ACHN (cell line): ENCODE measurements around the gene RFT1.

Experiments used
- DNase-seq: peaks from one replicate; pipeline ENCODE4 v3.0.0-alpha.2; 2015
- in situ Hi-C: cut with HindIII; loops from 2 replicates; pipeline ENCODE4 v1.10.0; 2017; ENCODE audit warnings: low sequenced_read_pairs, low pct_ligation_motif_present, low pct_unique_long_range_greater_than_20kb

The RFT1 gene

GRCh38 chr3:53164911-53165310, 34.7 kb upstream of the RFT1 start:
- no peak for DNase-seq
- in situ Hi-C loops, result no loop called here

DNA sequence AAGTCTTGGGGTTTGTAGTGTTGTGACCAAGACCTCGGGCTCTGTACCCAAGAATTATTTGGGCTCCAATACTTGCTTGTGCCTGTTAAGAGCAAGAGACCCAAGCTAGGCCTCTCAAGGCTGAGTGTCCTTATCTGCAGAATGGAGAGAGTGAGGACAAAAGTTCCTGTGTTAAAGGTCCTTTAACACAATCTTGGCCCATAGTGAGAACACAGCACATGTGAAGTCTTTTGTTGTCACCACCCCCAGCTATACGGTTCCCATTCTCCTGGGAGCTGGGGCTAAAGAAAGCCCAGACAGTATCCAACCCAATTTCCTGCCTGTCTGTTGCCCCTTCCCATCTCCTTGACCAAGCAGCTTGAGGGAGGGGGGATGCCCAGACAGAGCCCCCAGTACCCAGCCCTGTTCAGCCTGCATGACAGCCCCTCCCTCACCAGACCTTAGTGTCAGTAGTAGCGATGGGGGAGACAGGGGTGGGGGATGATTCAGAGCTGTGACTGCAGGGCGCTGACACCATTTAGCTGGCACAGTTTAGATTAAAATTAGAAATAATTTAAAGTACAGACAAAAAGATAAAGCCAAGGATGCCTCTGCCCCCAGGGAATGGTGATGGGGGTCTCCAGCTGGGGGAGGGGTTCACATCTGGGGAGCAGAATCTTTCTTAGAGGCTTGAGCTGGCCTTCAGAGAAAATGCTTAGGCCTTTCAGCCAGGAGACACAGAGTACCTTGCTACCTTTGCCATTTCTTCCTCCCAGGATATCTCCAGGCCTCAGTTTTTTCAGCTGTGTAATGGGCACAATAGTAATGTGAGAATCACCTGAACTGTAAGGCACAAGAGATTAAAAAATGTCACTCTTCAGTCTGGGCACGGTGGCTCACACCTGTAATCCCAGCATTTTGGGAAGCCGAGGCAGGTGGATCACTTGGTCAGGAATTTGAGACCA, 33.5 kb upstream of the RFT1 start:
- in situ Hi-C loops, result no loop called here
- no peak for DNase-seq

DNA sequence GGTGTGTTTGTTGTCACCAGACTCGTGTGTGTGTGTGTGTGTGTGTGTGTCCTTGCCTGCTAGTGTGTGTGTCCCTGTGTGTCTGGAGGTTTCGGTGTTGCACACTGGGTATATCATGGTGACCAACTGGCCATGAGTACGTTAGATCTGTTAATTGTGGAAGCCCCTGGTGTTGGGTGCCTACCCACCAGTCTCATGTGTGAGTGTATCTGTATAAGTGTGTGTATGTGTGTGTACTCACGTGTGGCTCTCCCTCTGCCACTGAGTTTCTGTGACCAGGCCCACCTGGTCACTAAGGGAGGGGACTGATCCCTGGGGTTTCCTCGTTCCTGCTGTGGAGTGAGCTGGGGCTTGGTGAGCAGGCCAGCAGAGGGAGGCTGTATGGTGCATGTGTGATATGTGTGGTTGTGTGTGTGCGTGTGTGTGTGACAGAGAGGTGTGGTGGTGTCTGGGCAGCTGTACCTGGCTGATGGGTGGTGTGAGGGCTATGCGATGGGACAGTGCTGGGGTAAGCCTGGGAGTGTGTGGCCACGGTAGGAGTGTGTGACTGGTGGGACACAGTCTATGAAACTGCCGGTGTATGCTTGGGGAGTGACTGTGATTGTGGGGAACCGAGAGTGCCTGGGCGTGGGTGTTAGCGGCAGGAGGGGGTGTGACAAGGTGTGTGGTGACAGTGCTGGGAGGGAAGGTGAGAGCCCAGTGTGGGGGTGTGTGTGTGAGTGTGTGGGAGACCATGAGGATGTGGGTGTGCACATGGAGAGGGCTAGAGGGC, 32.6 kb upstream of the RFT1 start:
- in situ Hi-C loops, result no loop called here
- DNase-seq, result no peak

GRCh38 chr3:53161820-53162671, 31.8 kb upstream of the RFT1 start:
- no peak for DNase-seq
- in situ Hi-C loops, result no loop called here

DNA sequence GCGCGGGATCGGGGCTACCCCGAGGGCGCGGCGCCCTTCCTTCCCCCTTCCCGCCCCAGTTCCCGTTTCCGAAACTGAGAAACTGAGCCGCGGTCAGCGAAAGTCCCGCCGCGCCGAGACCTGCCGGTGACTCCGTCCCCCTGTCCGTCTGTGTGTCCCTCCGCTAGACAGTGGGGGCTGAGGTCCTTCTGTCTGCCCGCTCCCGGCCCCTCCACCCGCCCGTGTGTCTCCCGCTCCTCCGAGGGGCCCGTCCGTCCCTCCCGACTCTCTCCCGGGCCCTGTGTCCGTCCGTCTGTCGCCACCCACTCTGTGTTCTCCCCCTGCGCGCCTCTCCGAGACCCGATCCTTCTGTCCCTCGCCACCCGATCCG, 31.2 kb upstream of the RFT1 start:
- peak; percentile 7 for DNase-seq
- in situ Hi-C loops, result no loop called here

DNA sequence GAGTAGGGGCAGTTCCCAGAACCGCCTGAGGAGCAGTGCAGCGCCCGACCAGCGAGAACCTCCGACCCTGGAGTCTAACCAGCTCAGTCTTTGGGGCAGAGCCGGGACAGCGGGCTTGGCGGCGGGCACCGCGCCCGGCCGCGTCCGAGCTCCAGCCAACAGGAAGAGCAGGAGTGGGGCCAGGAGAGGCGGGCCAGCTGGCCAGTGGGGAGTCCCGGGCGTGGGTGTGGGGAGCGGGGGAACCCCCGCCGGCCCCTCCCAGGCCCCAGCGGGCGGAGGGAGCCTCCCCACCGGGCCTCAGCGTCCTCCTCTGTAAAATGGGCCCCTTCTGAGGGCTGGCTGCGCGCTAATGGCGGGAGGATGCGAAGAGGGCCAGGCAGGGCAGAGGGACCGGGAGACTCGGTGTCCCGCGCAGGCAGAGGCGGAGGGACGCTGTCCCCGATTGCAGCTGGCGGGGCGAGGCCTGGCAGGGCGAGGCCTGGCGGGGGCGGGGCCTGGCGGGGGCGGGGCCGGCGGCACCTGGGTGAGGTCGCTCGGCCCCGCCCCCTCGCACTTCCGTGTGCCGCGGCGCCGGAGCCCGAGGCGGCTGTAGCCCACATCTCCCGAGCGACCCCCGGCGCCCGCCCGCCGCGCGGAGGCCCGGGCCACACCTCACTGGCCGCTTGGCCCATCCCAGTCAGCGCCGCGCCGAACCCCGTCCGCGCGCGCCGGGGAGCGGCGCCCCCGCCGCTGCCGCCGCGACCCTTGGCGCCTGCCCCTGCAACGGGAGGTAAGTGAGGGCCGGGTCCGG, 30.6 kb upstream of the RFT1 start, which contains the start of gene PRKCD:
TSS of gene PRKCD (plus strand) at position 550 of the 790 bp plus-strand sequence. CDS start 17,214 bp downstream, outside the sequence.
- peak; percentile 82 for DNase-seq
- in situ Hi-C loops, result no loop called here

- in situ Hi-C loops, result no loop called here
- DNase-seq, result no peak
These were observed 29.9 kb upstream of the RFT1 start for GRCh38 chr3:53160061-53160659.

GRCh38 chr3:53159156-53160060, 29.2 kb upstream of the RFT1 start:
- no peak for DNase-seq

DNA sequence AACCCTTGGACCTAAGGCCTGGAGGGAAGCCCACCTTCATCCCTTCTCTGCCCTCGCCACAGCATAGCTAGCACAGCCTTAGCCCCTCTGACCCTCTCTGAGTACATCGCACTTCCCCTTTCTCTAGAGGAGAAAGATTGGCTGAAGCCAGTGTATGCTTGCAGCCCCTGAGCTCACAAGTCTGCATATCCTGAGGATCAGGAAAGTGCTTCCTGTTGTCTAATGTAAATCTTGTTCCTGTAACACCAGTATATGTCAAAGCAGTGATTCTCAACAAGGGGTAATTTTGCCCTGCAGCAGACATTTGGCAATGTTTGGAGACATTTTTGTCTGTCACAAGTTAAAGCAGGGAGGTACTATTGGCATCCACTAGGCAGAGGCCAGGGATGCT, 28.5 kb upstream of the RFT1 start:
- in situ Hi-C loops, result no loop called here
- no peak for DNase-seq

More at GRCh38 chr3:53159156-53160060, 29.2 kb upstream of the RFT1 start:
- in situ Hi-C loops, result no loop called here

GRCh38 chr3:53157974-53158580, 27.8 kb upstream of the RFT1 start:
- DNase-seq, result no peak
- in situ Hi-C loops, result no loop called here

- in situ Hi-C loops, result no loop called here
- DNase-seq, result no peak
These were observed 26.2 kb upstream of the RFT1 start for GRCh38 chr3:53156368-53156834.

GRCh38 chr3:53155760-53156159, 25.5 kb upstream of the RFT1 start:
- no peak for DNase-seq
- in situ Hi-C loops, result no loop called here

- DNase-seq, result peak; percentile 6
- in situ Hi-C loops, result no loop called here
These were observed 24.6 kb upstream of the RFT1 start for GRCh38 chr3:53154881-53155285.

DNA sequence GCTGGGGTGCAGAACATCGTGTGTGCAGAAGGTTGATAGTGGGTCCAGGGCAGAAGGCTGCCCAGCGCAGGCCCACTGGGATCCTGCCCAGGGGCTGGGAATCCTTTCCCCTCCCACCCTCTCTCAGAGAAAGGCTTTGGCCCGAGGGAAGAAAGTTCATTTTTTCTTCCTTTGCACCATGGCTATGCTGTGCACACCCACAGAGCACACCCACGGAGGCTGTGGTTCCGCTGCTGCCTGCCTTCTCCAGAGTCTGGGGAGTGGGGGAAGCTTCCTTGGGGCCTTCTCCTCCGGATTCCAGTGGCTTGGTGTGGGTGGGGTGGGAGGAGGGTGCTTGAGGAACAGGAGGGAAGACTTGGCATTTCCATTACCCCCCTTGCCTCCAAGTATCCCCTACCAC, 23.7 kb upstream of the RFT1 start:
- DNase-seq, result no peak

DNA sequence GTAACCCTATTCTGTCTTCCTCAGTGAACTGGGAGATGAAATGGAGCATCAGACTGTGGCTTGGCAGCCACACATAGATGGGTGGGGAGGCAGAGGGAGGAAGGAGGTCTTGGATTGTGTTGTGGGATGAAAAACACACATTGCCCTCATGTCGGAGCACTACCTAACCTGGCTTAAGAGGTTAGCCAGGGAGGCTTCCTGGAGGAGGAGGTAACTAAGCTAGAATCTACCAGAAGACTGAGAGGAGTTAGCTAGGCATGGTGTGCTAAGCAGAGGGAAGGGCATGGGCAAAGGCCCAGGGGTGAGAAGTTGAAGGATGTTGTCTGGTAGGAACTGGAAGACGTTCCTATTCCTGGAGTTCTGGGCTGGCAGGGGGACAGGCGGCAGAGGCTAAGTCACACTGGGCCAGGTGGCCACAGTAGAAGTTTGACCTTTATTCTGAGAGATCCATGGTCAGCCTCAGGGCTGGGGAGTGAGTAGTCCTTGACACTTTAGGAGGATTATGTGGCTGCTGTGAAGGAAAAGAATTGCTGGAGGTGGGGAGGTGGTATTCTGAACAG, 23.1 kb upstream of the RFT1 start:
- no peak for DNase-seq
- in situ Hi-C loops, result no loop called here

More for the DNA sequence above, 23.7 kb upstream of the RFT1 start:
- in situ Hi-C loops, result no loop called here
